Heart left ventricle (tissue), 13 donors: ENCODE data around the gene FAU.
"Not testable (repeated sequence)": the region's sequence is repeated elsewhere in the genome, so short reads cannot be mapped to it uniquely, and the experiment has no call there.

Experiments used
- POLR2A ChIP-seq, 2 donors: fragments of 450-650 bp; IDR thresholded peaks; one replicate each; pipeline ENCODE4 v1.6.1; 2017; ENCODE audit warnings: antibody characterized with exemption in 2 of 2, mild to moderate bottlenecking in 2 of 2, moderate library complexity in 2 of 2
- TF ChIP-seq, protein P1 (sequence below), 12 donors: fragments of 200-600 bp; sonication (generic) in 4 of 12; IDR thresholded peaks; one replicate each; pipeline versions ENCODE4 v1.5.0 to v1.8.0; 2018 to 2022; ENCODE audit warnings: antibody characterized with exemption in 12 of 12, mild to moderate bottlenecking in 5 of 12
- donor health status: ischemic (EF 13 %, LVEDD 7.1; RV severe dilation, severe dysfunction).
- donor health status: DM: no; HTN: yes; CAD: no.
- donor health status: DM: no; HTN: no; CAD: no.
- donor health status: ischemic (EF 25% LVEDD 6.9; RV normal size, moderate dysfunction).
- donor health status: ischemic (EF 25% LVEDD 5.7; RV mildly dilated, moderate dysfunction).
- donor health status: ischemic (EF 35%, LVEDD 5.7; RV mildly dilated, moderate dysfunction).
- donor health status: nonischemic (EF 11% LVEDD 7.7; RV severe dilation, severe dysfunction).
- donor health status: DM: yes; HTN: yes; CAD: no.
- donor health status: PGD.
- donor health status: ischemic (EF 29% LVEDD 5.4; RV normal size, mild dysfunction).
- donor health status: nonischemic (EF 23%, LVEDD 6.1; RV moderate dilation, normal function).

DNA sequence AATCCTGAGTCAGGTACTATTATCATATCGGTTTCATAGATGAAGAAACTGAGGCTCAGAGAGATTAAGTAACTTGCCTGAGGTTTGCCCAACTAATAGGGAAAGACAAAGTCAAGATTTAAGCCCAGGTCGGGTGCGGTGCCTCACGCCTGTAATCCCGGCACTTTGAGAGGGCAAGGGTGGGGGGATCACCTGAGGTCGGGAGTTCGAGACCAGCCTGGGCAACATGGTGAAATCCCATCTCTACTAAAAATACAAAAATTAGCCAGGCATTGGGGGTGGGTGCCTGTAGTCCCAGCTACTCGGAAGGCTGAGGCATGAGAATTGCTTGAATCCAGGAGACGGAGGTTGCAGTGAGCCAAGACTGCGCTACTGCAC is 28.2 kb upstream of the FAU start:
- TF ChIP-seq, protein P1, sequence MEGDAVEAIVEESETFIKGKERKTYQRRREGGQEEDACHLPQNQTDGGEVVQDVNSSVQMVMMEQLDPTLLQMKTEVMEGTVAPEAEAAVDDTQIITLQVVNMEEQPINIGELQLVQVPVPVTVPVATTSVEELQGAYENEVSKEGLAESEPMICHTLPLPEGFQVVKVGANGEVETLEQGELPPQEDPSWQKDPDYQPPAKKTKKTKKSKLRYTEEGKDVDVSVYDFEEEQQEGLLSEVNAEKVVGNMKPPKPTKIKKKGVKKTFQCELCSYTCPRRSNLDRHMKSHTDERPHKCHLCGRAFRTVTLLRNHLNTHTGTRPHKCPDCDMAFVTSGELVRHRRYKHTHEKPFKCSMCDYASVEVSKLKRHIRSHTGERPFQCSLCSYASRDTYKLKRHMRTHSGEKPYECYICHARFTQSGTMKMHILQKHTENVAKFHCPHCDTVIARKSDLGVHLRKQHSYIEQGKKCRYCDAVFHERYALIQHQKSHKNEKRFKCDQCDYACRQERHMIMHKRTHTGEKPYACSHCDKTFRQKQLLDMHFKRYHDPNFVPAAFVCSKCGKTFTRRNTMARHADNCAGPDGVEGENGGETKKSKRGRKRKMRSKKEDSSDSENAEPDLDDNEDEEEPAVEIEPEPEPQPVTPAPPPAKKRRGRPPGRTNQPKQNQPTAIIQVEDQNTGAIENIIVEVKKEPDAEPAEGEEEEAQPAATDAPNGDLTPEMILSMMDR (IDR thresholded peaks at IDR 0.05) = not testable (repeated sequence)
- TF ChIP-seq POLR2A (IDR thresholded peaks at IDR 0.05) = not testable (repeated sequence)
